Endothelial cell of umbilical vein (primary cell): ENCODE measurements around the gene TMEM175. TPM values are rescaled to one million over a fixed set of nuclear protein-coding genes. Genes with fewer than 3 reads are reported as not detected.

Experiments used
- BruUV-seq: library from RNA; stranded (reverse); fragments of 400-500 nt; replicated peaks from 2 replicates; lab custom pipeline; 2021; lab: Mats Ljungman, UMichigan
- CTCF ChIA-PET: fragments of 300-600, 350-600 bp; sonication (Branson Sonifier 250); formaldehyde crosslinking; loops from one replicate; lab custom pipeline; 2021; ENCODE audit warnings: antibody characterized with exemption, inconsistent platforms; lab: Charles Lee
- POLR2A ChIA-PET: fragments of 300-600, 350-600 bp; sonication (Branson Sonifier 250); formaldehyde crosslinking; loops from one replicate; lab custom pipeline; 2021; ENCODE audit warnings: antibody characterized with exemption, inconsistent platforms; lab: Charles Lee
- DNase-seq: peaks from one replicate; pipeline ENCODE4 v3.0.0-alpha.2; 2011; ENCODE audit warnings: low read depth, low spot score
- FAIRE-seq: peaks from 2 replicates; lab custom pipeline; 2011; peaks lifted over from hg19 to GRCh38; lab: Jason Lieb, UNC
- H2AFZ ChIP-seq: 2 replicates; pipeline ENCODE4 v1.6.0; 2012; ENCODE audit warnings: low read depth, low read length, control low read depth, inconsistent platforms
- H3K27ac ChIP-seq: 2 replicates; pipeline ENCODE4 v1.5.1; 2011; ENCODE audit warnings: low read depth, mild to moderate bottlenecking, control low read depth, low read length, moderate library complexity; ENCODE audit not compliant: insufficient read depth
- H3K27me3 ChIP-seq, 2 experiments: 2 replicates each; pipeline versions ENCODE4 v1.6.0 to v1.6.1; 2011; ENCODE audit warnings: low read length in 2 of 2, mixed read lengths in 1 of 2; ENCODE audit not compliant: control insufficient read depth in 2 of 2, insufficient read depth in 2 of 2
- H3K36me3 ChIP-seq, 2 experiments: 2 replicates in 1 of 2; 3 replicates in 1 of 2; pipeline ENCODE4 v1.5.1; 2011; ENCODE audit warnings: low read length in 2 of 2, mild to moderate bottlenecking in 1 of 2, moderate library complexity in 1 of 2; ENCODE audit not compliant: control insufficient read depth in 2 of 2, insufficient read depth in 2 of 2; ENCODE audit errors: extremely low read depth in 1 of 2
- H3K4me1 ChIP-seq: 3 replicates; pipeline ENCODE4 v1.5.1; 2011; ENCODE audit warnings: mild to moderate bottlenecking, low read length; ENCODE audit not compliant: control insufficient read depth, insufficient read depth; ENCODE audit errors: extremely low read depth
- H3K4me2 ChIP-seq: 2 replicates; pipeline ENCODE4 v1.6.1; 2011; ENCODE audit warnings: low read length, control low read depth, mixed read lengths; ENCODE audit not compliant: insufficient read depth
- H3K4me3 ChIP-seq, 3 experiments: fragments of 200-600 bp in 1 of 3; sonication (generic), shearing (Covaris generic) in 1 of 3; replicated peaks in 1 of 3; 2 replicates each; pipeline ENCODE4 v1.5.1; 2011 to 2016; ENCODE audit warnings: control low read depth in 3 of 3, low read length in 3 of 3, mild to moderate bottlenecking in 2 of 3, inconsistent platforms in 1 of 3, low read depth in 1 of 3, moderate library complexity in 1 of 3; ENCODE audit not compliant: insufficient read depth in 1 of 3
- H3K79me2 ChIP-seq: 2 replicates; pipeline ENCODE4 v1.6.0; 2012; ENCODE audit warnings: low read length, inconsistent platforms; ENCODE audit not compliant: control insufficient read depth, insufficient read depth
- H3K9ac ChIP-seq: replicated peaks from 2 replicates; pipeline ENCODE3; 2011; ENCODE audit warnings: low read length, control low read depth; ENCODE audit not compliant: insufficient read depth; ENCODE audit errors: extremely low read depth
- H3K9me1 ChIP-seq: replicated peaks from 3 replicates; pipeline ENCODE4 v1.6.0; 2011; ENCODE audit warnings: mild to moderate bottlenecking, low read length; ENCODE audit not compliant: control insufficient read depth, insufficient read depth; ENCODE audit errors: extremely low read depth
- H3K9me3 ChIP-seq: replicated peaks from 2 replicates; pipeline ENCODE4 v1.5.1; 2012; ENCODE audit warnings: low read length, inconsistent platforms; ENCODE audit not compliant: control insufficient read depth, insufficient read depth
- H4K20me1 ChIP-seq: replicated peaks from 2 replicates; pipeline ENCODE3; 2011; ENCODE audit warnings: mild to moderate bottlenecking, low read length; ENCODE audit not compliant: control insufficient read depth, insufficient read depth; ENCODE audit errors: extremely low read depth
- EZH2 ChIP-seq: IDR thresholded peaks from 2 replicates; pipeline ENCODE4 v1.6.1; 2012; ENCODE audit warnings: borderline replicate concordance, low read depth, mild to moderate bottlenecking, moderate library complexity, low read length, inconsistent platforms; ENCODE audit not compliant: severe bottlenecking
- FOS ChIP-seq: IDR thresholded peaks from 2 replicates; pipeline ENCODE4 v1.6.1; 2011; ENCODE audit warnings: mild to moderate bottlenecking, low read length, moderate library complexity, borderline replicate concordance; ENCODE audit not compliant: insufficient read depth
- GATA2 ChIP-seq: IDR thresholded peaks from 2 replicates; pipeline ENCODE4 v1.7.0; 2011; ENCODE audit warnings: low read depth, mild to moderate bottlenecking, moderate library complexity, mixed read lengths, low read length; ENCODE audit not compliant: insufficient read length, insufficient read depth
- JUN ChIP-seq: IDR thresholded peaks from 2 replicates; pipeline ENCODE4 v1.6.1; 2011; ENCODE audit warnings: borderline replicate concordance, low read depth; ENCODE audit not compliant: insufficient read length, insufficient read depth
- MYC ChIP-seq: IDR thresholded peaks from one replicate; pipeline ENCODE4 v1.6.1; 2011; ENCODE audit warnings: mild to moderate bottlenecking, low read depth, low read length
- POLR2A ChIP-seq: IDR thresholded peaks from 2 replicates; pipeline ENCODE4 v1.6.1; 2012; ENCODE audit warnings: low read depth, mild to moderate bottlenecking, control low read depth, low read length
- POLR2AphosphoS5 ChIP-seq: IDR thresholded peaks from 2 replicates; pipeline ENCODE4 v1.6.1; 2012; ENCODE audit warnings: low read depth, mild to moderate bottlenecking, control low read depth, low read length, moderate library complexity; ENCODE audit not compliant: insufficient read depth
- dilution Hi-C: fragments of 300-500 bp; cut with MboI; formaldehyde crosslinking; loops from one replicate; pipeline ENCODE4 v1.15.0; 2019; ENCODE audit warnings: low sequenced_read_pairs; ENCODE audit not compliant: extremely low pct_ligation_motif_present
- intact Hi-C: fragments of 100-400 bp; cut with micrococcal nuclease; formaldehyde crosslinking; loops from one replicate; pipeline ENCODE4 v1.10.0; 2022
- polyA plus RNA-seq, 4 experiments: library from polyadenylated mRNA; depleted of rRNA in 3 of 4; stranded (reverse) in 3 of 4; unstranded in 1 of 4; fragments of >200 nt; gene quantifications; 2 replicates each; pipeline versions ENCODE4 v1.2.1 to v1.2.3, GENCODE V29; 2011 to 2012; ENCODE audit warnings: missing spikeins in 1 of 4
- total RNA-seq: library from RNA; stranded (reverse); gene quantifications from 2 replicates; pipeline ENCODE4 v1.2.3, GENCODE V29; 2021
- TF ChIP-seq, protein P1 (sequence below): IDR thresholded peaks from 2 replicates; pipeline ENCODE4 v1.6.1; 2011; ENCODE audit not compliant: insufficient read depth, insufficient read length
- TF ChIP-seq, protein P2 (sequence below), 2 donors: IDR thresholded peaks; 1 replicate in 1 of 2; 2 replicates in 1 of 2; pipeline ENCODE4 v1.5.1; 2011; ENCODE audit warnings: low read length in 2 of 2, mild to moderate bottlenecking in 2 of 2, moderate library complexity in 2 of 2, control low read depth in 1 of 2, inconsistent platforms in 1 of 2, low read depth in 1 of 2; ENCODE audit not compliant: insufficient read depth in 1 of 2; ENCODE audit errors: extremely low read depth in 1 of 2

The TMEM175 gene
- total and polyA plus RNA-seq, 2 donors (not counting 3 experiments of a cell fraction or from before 2014, with no cell fraction given), result 21.9 to 80.1 TPM

- peaks cover 0 to 2% of the 10 kb centered on the region in 2 experiments for H3K36me3 ChIP-seq
- H4K20me1 ChIP-seq, result no peaks in the 10 kb centered on the region
- dilution Hi-C loops (no loop called here), intact Hi-C loops (loop anchor here (5.0 kb wide), 1 partner anchor 247 kb away; no protein-coding TSS in a partner anchor)
- H3K9me3 ChIP-seq, result no peaks in the 10 kb centered on the region
- H3K27ac ChIP-seq, result no peak overlapping the region
- no peaks in the 10 kb centered on the region for H3K27me3 ChIP-seq
- DNase-seq (no peak), FAIRE-seq (no peak)
- H3K4me1 ChIP-seq, result peaks cover 18% of the 10 kb centered on the region
- TF ChIP-seq GATA2, result no peak
- TF ChIP-seq, protein P1, sequence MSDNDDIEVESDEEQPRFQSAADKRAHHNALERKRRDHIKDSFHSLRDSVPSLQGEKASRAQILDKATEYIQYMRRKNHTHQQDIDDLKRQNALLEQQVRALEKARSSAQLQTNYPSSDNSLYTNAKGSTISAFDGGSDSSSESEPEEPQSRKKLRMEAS, result no peak
- no peak for TF ChIP-seq FOS
- no peak overlapping the region for H3K4me2 ChIP-seq
- POLR2A ChIA-PET, result no interaction called here
- no peaks in the 10 kb centered on the region for H3K79me2 ChIP-seq
- no peaks in the 10 kb centered on the region for H3K9me1 ChIP-seq
- CTCF ChIA-PET, result no interaction called here
- BruUV-seq, result no TSS peak
- H3K4me3 ChIP-seq, result no peak overlapping the region
- H3K9ac ChIP-seq, result no peak overlapping the region
- no peak overlapping the region for H2AFZ ChIP-seq
Measured at GRCh38 chr4:988726-989721, 56.8 kb downstream of the TMEM175 start.

DNA sequence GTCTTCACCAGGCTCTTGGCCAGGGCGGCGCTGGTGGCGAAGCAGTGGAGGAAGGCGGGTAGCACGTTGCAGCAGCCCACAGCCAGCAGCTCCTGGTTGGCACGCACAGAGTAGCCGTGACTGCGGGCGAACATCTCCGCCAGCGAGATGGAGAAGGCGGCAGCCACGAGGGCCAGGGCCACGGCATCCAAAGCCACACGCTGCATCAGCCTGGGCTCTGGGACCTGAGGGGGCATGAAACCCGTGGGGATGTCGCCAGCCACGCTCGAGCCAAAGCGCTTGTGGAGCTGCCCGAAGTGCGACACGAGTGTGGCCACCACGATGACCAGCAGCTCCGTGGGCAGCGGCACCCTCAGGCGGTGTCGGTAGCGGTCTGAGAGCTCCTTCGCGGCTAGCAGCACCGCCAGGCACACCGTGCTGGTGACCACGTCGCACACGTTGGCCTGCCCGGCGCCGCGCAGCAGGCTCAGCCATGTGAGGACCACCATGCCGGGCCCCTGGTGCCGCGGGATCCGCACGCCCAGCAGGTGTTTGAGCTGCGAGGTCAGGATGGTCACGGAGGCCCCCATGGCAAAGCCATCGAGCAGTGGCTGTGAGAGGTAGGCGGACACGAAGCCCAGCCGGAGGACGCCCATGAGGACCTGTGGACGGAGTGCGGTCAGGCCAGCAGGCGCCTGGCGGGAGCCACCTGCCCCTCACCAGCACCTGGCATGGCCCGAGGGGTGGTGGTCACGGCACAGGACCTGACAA lies 57.6 kb downstream of the TMEM175 start:
- no peaks in the 10 kb centered on the region for H3K79me2 ChIP-seq
- no peaks in the 10 kb centered on the region for H3K27me3 ChIP-seq
- no peaks in the 10 kb centered on the region for H4K20me1 ChIP-seq
- no peak overlapping the region for H3K27ac ChIP-seq
- POLR2A ChIA-PET, result no interaction called here
- peaks cover 16% of the 10 kb centered on the region for H3K4me1 ChIP-seq
- H3K36me3 ChIP-seq, result peaks cover 0 to 2% of the 10 kb centered on the region in 2 experiments
- H3K9me3 ChIP-seq, result no peaks in the 10 kb centered on the region
- no peak overlapping the region for H2AFZ ChIP-seq
- no TSS peak for BruUV-seq
- no peak for TF ChIP-seq JUN
- TF ChIP-seq FOS, result no peak
- TF ChIP-seq, protein P1, result no peak
- TF ChIP-seq MYC, result no peak
- no peak for TF ChIP-seq GATA2
- TF ChIP-seq, protein P2, sequence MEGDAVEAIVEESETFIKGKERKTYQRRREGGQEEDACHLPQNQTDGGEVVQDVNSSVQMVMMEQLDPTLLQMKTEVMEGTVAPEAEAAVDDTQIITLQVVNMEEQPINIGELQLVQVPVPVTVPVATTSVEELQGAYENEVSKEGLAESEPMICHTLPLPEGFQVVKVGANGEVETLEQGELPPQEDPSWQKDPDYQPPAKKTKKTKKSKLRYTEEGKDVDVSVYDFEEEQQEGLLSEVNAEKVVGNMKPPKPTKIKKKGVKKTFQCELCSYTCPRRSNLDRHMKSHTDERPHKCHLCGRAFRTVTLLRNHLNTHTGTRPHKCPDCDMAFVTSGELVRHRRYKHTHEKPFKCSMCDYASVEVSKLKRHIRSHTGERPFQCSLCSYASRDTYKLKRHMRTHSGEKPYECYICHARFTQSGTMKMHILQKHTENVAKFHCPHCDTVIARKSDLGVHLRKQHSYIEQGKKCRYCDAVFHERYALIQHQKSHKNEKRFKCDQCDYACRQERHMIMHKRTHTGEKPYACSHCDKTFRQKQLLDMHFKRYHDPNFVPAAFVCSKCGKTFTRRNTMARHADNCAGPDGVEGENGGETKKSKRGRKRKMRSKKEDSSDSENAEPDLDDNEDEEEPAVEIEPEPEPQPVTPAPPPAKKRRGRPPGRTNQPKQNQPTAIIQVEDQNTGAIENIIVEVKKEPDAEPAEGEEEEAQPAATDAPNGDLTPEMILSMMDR (IDR thresholded peaks at IDR 0.05; ENCODE audit: extremely low read depth in 1 of 2, insufficient read depth in 1 of 2, low read depth in 1 of 2, low read length in 2 of 2), result no peak
- TF ChIP-seq EZH2, result no peak
- TF ChIP-seq POLR2AphosphoS5, result no peak
- no peak for TF ChIP-seq POLR2A
- dilution Hi-C loops, result no loop called here
- DNase-seq, result no peak
- CTCF ChIA-PET, result no interaction called here
- FAIRE-seq, result no peak
- no peak overlapping the region for H3K4me2 ChIP-seq
- intact Hi-C loops, result loop anchor here (5.0 kb wide), 1 partner anchor 248 kb away; no protein-coding TSS in a partner anchor
- no peaks in the 10 kb centered on the region for H3K9me1 ChIP-seq
- no peak overlapping the region for H3K4me3 ChIP-seq
- H3K9ac ChIP-seq, result no peak overlapping the region
